ENCODE data around the gene PSMD1. TPM values are rescaled to one million over a fixed set of nuclear protein-coding genes. Genes with fewer than 3 reads are reported as not detected.

Gene PSMD1
- total and polyA plus RNA-seq, 2 experiments from 2014 or later, result 148 to 177 TPM

DNA sequence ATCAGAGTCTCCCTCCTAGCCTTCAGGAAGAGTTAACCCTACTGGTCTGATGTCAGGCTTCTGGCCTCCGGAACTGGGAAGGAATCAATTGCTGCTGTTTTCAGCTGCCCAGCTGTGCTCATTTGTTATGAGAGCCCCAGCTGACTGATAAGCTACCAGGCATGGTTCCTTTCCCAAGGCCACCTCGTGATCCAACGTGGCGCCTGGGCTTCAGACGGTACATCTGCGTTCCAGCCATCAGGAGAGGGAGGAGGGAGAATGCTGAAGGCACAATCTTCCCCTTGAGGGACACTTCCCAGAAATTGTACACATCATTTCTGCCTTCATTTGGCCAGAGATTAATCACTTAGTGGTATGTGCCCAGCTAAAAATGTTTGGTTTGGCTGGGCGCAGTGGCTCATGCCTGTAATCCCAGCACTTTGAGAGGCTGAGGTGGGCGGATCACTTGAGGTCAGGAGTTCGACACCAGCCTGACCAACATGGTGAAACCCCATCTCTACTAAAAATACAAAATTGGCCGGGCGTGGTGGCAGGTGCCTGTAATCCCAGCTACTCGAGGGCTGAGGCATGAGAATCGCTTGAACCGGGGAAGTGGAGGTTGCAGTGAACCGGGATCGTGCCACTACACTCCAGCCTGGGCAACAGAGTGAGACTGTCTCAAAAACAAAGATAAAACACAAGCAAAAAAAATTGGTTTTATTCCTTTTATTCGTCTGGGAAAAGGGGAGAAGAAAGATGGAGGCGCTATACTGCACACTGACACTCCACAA, 131.3 kb downstream of the PSMD1 start:
- H3K4me3 Mint-ChIP-seq, result no peak overlapping the region
- no peak for TF ChIP-seq ZNF331 (CRISPR knock-in tag; IDR thresholded peaks at IDR 0.05; ENCODE audit: low read depth)
- no peak for TF ChIP-seq JUNB (IDR thresholded peaks at IDR 0.05; ENCODE audit: unreplicated experiment)
- no peak for TF ChIP-seq ZNF462 (CRISPR knock-in tag; IDR thresholded peaks at IDR 0.05)
- no peak for TF ChIP-seq NANOG (IDR thresholded peaks at IDR 0.05; ENCODE audit: borderline replicate concordance)
- TF ChIP-seq, protein P1, sequence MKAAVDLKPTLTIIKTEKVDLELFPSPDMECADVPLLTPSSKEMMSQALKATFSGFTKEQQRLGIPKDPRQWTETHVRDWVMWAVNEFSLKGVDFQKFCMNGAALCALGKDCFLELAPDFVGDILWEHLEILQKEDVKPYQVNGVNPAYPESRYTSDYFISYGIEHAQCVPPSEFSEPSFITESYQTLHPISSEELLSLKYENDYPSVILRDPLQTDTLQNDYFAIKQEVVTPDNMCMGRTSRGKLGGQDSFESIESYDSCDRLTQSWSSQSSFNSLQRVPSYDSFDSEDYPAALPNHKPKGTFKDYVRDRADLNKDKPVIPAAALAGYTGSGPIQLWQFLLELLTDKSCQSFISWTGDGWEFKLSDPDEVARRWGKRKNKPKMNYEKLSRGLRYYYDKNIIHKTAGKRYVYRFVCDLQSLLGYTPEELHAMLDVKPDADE (IDR thresholded peaks at IDR 0.05), result no peak
- TF ChIP-seq CREB1 (CRISPR knock-in tag; IDR thresholded peaks at IDR 0.05; ENCODE audit: low read depth), result no peak
- TF ChIP-seq STAT1 (IDR thresholded peaks at IDR 0.05; ENCODE audit: unreplicated experiment), result no peak
- no peak for TF ChIP-seq EZH2 (IDR thresholded peaks at IDR 0.05; ENCODE audit: low read depth, unreplicated experiment)
- no peak for TF ChIP-seq POLR2AphosphoS5 (IDR thresholded peaks at IDR 0.05; ENCODE audit: low read depth)
- TF ChIP-seq CTCF (conservative IDR thresholded peaks at IDR 0.05; ENCODE audit: low read depth in 2 of 2), result no peak
- TF ChIP-seq EZH2phosphoT487 (IDR thresholded peaks at IDR 0.05; ENCODE audit: unreplicated experiment), result no peak
- peaks cover 29% of the 10 kb centered on the region for H3K27me3 Mint-ChIP-seq (ENCODE audit: insufficient read depth, low read depth, poor library complexity)
- no peaks in the 10 kb centered on the region for H3K79me2 ChIP-seq (replicated peaks; ENCODE audit: insufficient read depth)
- H3K4me1 Mint-ChIP-seq, result peaks cover 29% of the 10 kb centered on the region
- H3K4me3 ChIP-seq, result no peak overlapping the region
- peaks cover 1% of the 10 kb centered on the region; the same call in 1 of the 2 replicates for H3K9me2 ChIP-seq (ENCODE audit: insufficient read depth)
- H2AFZ ChIP-seq, result no peak overlapping the region; the same call in 1 of the 2 replicates
- no peaks in the 10 kb centered on the region for H3K27me3 ChIP-seq (ENCODE audit: insufficient read depth)
- no peak for DNase-seq (ENCODE audit: low spot score)
- no peaks in the 10 kb centered on the region for H3K9me3 Mint-ChIP-seq
- no peaks in the 10 kb centered on the region for H4K20me1 ChIP-seq (replicated peaks; ENCODE audit: insufficient read depth)
- peaks cover 24% of the 10 kb centered on the region for H3K4me1 ChIP-seq (ENCODE audit: insufficient read depth)
- H3K36me3 ChIP-seq (ENCODE audit: insufficient read depth), result no peaks in the 10 kb centered on the region
- H3K27ac ChIP-seq (ENCODE audit: low read depth), result no peak overlapping the region
- H3K27ac Mint-ChIP-seq, result no peak overlapping the region
- no peak for ATAC-seq
- peaks cover 18% of the 10 kb centered on the region for H3F3A ChIP-seq (replicated peaks; ENCODE audit: low read depth)
- H3K36me3 Mint-ChIP-seq (ENCODE audit: low read depth), result no peaks in the 10 kb centered on the region
- no peak overlapping the region for H3K4me2 ChIP-seq

Data from GM23338 (cell line).